Measurements from ENCODE around the gene DGKD. TPM values are rescaled to one million over a fixed set of nuclear protein-coding genes. Genes with fewer than 3 reads are reported as not detected.

The DGKD gene
- total and polyA plus RNA-seq, 4 donors: 26.0 to 75.0 (median 43.8) TPM

DNA sequence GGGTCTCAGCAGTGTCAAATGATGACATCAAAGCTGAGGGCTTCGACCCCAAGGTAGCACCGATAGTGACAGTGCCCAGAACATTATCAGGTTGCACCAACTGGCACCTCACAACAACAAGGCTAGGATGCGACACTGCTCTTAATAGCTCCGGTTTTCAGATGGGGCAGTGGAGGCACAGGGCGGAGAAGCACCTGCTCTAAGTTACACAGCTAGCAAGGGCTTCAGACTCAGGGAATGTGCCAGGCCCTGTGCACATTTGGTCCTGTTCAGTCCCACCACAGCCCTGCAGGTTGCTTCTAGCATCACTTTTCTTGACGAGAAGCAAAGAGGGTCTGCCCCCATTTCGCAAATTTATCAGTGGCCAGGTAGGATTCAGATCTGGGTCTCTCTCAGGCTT, 74.1 kb downstream of the DGKD start:
- Histone ChIP-seq H3K36me3 (ENCODE audit: control insufficient read depth, insufficient read depth, low read length) (no peaks in the 10 kb centered on the region), H3K27ac (ENCODE audit: low read depth, low read length) (no peak overlapping the region)

DNA sequence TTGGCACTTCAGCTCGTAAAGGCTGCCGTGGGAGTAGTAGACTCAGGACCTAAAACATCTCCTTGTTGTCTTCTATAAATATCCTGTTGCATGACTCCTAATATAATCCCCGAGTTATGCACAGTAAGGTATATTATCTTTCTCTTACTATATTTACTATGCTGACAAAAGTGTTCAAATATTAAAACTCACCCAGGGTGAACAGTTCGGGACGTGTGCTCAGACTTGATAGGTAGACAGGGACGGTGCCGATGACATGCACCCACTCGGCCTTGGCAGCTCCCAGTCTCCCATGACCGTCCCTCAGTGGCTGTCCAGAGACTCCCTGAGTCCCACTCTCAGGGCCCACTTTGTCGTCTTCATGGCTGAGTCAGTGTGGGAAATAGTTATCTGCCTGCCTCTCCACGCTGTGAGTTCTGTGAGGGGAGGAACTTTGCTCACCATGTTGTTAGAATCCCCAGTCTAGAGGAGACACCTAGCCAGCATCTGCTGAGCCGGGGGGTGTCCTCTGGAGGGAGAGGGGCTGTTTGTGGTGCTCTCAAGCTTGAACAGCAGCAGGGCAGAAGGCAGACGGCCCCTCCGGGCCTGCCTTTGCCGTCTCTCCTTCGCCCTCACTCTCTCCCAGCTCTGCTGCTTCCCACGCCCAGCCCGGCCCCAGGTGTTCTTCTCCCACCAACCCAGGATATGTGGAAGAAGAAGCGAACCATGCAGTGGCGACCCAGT, 75.0 kb downstream of the DGKD start:
- Histone ChIP-seq H3K27me3 (ENCODE audit: control insufficient read depth, insufficient read depth, low read length) (no peaks in the 10 kb centered on the region), H3K27ac (ENCODE audit: low read depth, low read length) (no peak overlapping the region), H3K36me3 (ENCODE audit: control insufficient read depth, insufficient read depth, low read length) (no peaks in the 10 kb centered on the region), H3K4me1 (ENCODE audit: control insufficient read depth, insufficient read depth, low read length) (peaks cover 9% of the 10 kb centered on the region), H3K9me3 (ENCODE audit: control insufficient read depth, insufficient read depth, low read length) (no peaks in the 10 kb centered on the region), H3K4me3 (ENCODE audit: low read depth, low read length) (no peak overlapping the region)
- DNase-seq (ENCODE audit: low read depth in 4 of 6, low spot score in 6 of 6): no peak
- 84% methylated on average over 9 of the region's 20 CpGs for whole genome bisulfite sequencing (ENCODE audit: insufficient coverage)

More for the DNA sequence above, 74.1 kb downstream of the DGKD start:
- Histone ChIP-seq H3K9me3 (ENCODE audit: control insufficient read depth, insufficient read depth, low read length) (no peaks in the 10 kb centered on the region), H3K4me3 (ENCODE audit: low read depth, low read length) (no peak overlapping the region), H3K4me1 (ENCODE audit: control insufficient read depth, insufficient read depth, low read length) (peaks cover 9% of the 10 kb centered on the region), H3K27me3 (ENCODE audit: control insufficient read depth, insufficient read depth, low read length) (no peaks in the 10 kb centered on the region)
- WGBS (ENCODE audit: insufficient coverage): 95% methylated on average over 6 of the region's 7 CpGs
- DNase-seq (ENCODE audit: low read depth in 4 of 6, low spot score in 6 of 6): no peak

DNA sequence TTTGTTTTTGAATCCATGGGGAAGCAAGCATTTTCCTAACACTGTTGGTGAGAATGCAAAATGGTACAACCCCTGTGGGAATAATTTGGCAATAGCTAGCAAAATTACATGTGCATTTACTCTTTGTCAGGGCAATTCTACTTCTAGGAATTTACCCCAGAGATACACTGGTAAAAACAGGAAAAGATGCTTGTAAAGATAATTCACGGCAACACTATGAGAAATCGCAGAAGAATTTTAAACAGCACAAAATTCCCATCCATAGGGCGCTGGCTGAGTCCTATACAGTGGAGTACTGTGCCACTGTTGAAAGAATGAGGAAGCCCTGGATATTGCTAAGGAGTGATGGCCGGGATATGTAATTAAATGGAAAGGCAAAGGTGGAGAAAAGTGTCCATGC, 75.8 kb downstream of the DGKD start:
- H3K4me1 ChIP-seq (ENCODE audit: control insufficient read depth, insufficient read depth, low read length): peaks cover 9% of the 10 kb centered on the region
- H3K4me3 ChIP-seq (ENCODE audit: low read depth, low read length): no peak overlapping the region
- DNase-seq (ENCODE audit: low read depth in 4 of 6, low spot score in 6 of 6): peak in 1 of 6 donors; percentile 85
- whole genome bisulfite sequencing (ENCODE audit: insufficient coverage): no CpG with 5 or more reads among the region's 4 CpGs
- peaks cover 6% of the 10 kb centered on the region for H3K36me3 ChIP-seq (ENCODE audit: control insufficient read depth, insufficient read depth, low read length)
- H3K27me3 ChIP-seq (ENCODE audit: control insufficient read depth, insufficient read depth, low read length): no peaks in the 10 kb centered on the region
- no peak overlapping the region for H3K27ac ChIP-seq (ENCODE audit: low read depth, low read length)
- H3K9me3 ChIP-seq (ENCODE audit: control insufficient read depth, insufficient read depth, low read length): no peaks in the 10 kb centered on the region

DNA sequence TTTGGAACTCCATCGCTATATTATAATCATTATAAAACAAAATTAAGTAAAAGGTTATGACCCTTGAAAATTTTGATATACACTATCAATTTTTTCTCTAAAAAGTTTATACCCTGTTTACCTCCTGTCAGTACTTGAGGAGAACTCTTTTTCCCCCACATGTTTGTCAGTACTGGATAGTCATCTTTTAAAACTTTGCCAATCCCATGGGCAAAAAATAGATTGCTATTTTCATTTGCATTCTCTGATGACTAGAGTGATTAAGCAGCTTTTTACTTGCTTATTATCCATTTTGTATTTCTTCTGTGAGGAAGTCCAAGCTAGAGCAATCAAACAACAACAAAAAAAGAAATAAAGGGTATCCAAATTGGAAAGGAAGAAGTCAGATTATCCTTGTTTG, 76.4 kb downstream of the DGKD start:
- H3K4me1 ChIP-seq (ENCODE audit: control insufficient read depth, insufficient read depth, low read length): peaks cover 9% of the 10 kb centered on the region
- peaks cover 9% of the 10 kb centered on the region for H3K36me3 ChIP-seq (ENCODE audit: control insufficient read depth, insufficient read depth, low read length)
- no peak overlapping the region for H3K27ac ChIP-seq (ENCODE audit: low read depth, low read length)
- WGBS (ENCODE audit: insufficient coverage): no CpG with 5 or more reads among the region's 1 CpG
- H3K4me3 ChIP-seq (ENCODE audit: low read depth, low read length): no peak overlapping the region
- no peak for DNase-seq (ENCODE audit: low read depth in 4 of 6, low spot score in 6 of 6)
- no peaks in the 10 kb centered on the region for H3K27me3 ChIP-seq (ENCODE audit: control insufficient read depth, insufficient read depth, low read length)
- no peaks in the 10 kb centered on the region for H3K9me3 ChIP-seq (ENCODE audit: control insufficient read depth, insufficient read depth, low read length)

DNA sequence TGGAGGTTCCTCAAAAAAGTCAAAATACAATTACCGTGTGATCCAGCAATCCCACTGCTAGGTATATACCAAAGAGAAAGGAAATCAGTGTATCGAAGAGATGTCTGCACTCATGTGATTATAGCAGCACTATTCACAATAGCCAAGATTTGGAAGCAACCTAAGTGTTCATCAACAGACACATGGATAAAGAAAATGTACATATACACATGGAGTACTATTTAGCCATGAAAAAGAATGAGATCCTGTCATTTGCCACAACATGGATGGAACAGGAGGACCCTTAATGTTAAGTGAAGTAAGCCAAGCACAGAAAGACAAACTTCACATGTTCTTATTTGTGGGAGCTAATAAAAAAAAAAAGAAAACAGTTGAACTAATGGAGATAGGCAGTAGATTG, 78.7 kb downstream of the DGKD start:
- H3K4me3 ChIP-seq (ENCODE audit: low read depth, low read length): no peak overlapping the region
- no peaks in the 10 kb centered on the region for H3K27me3 ChIP-seq (ENCODE audit: control insufficient read depth, insufficient read depth, low read length)
- no CpG with 5 or more reads among the region's 2 CpGs for WGBS (ENCODE audit: insufficient coverage)
- DNase-seq (ENCODE audit: low read depth in 4 of 6, low spot score in 6 of 6): no peak
- H3K4me1 ChIP-seq (ENCODE audit: control insufficient read depth, insufficient read depth, low read length): peaks cover 9% of the 10 kb centered on the region
- no peak overlapping the region for H3K27ac ChIP-seq (ENCODE audit: low read depth, low read length)
- H3K9me3 ChIP-seq (ENCODE audit: control insufficient read depth, insufficient read depth, low read length): no peaks in the 10 kb centered on the region
- peaks cover 32% of the 10 kb centered on the region for H3K36me3 ChIP-seq (ENCODE audit: control insufficient read depth, insufficient read depth, low read length)

DNA sequence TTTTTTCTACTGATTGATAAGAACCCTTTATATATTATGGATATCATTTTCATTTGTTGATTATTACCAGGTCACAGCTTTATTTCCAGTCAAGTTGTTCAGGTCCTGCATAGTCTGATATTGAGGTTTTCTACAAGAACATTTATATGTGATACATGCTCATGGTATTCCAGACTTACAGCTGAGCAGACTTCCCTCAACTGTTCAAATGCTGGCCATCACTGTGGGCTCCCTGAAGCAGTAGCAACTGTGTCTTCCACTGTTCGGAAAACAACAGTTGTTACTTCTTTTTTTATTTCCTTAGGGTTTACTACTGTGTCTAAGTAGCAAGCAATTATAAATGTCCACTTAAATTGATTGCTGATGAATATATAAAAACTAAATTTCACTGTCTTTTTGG, 79.5 kb downstream of the DGKD start:
- no CpG with 5 or more reads among the region's 1 CpG for WGBS (ENCODE audit: insufficient coverage)
- DNase-seq (ENCODE audit: low read depth in 4 of 6, low spot score in 6 of 6): no peak
- Histone ChIP-seq H3K36me3 (ENCODE audit: control insufficient read depth, insufficient read depth, low read length) (peaks cover 38% of the 10 kb centered on the region), H3K9me3 (ENCODE audit: control insufficient read depth, insufficient read depth, low read length) (no peaks in the 10 kb centered on the region), H3K4me1 (ENCODE audit: control insufficient read depth, insufficient read depth, low read length) (peaks cover 9% of the 10 kb centered on the region), H3K4me3 (ENCODE audit: low read depth, low read length) (no peak overlapping the region), H3K27ac (ENCODE audit: low read depth, low read length) (no peak overlapping the region), H3K27me3 (ENCODE audit: control insufficient read depth, insufficient read depth, low read length) (no peaks in the 10 kb centered on the region)

DNA sequence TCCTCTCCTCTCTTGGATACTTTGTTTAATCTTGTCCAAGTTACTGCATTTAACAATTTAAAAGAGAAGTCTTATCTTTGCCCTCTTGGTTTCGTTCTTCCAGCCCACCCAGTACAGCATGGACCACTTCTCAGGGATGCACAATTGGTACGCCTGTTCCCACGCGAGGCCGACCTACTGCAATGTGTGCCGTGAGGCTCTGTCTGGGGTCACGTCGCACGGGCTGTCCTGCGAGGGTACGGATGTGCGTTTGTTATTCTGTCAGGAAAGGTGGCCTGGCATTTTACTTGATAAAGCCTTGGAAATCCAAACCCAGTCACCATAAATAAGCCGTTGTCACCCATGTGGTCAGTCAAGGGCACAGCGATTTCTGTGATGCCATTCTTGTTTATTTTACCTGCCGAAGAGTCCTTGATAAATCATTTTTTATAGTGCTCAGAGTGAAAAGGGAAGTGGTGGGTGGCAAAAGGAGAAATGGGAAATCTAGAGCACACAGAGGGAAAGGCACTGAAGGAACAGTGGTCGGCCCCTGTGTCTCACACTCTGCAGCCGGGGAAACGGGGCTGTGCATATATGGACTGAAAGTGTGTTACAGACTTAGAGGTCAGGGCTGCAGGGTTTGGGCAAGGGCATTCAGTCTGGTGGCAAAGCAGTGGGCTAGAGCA, 80.5 kb downstream of the DGKD start:
- DNase-seq (ENCODE audit: low read depth in 4 of 6, low spot score in 6 of 6): no peak
- Histone ChIP-seq H3K9me3 (ENCODE audit: control insufficient read depth, insufficient read depth, low read length) (no peaks in the 10 kb centered on the region), H3K36me3 (ENCODE audit: control insufficient read depth, insufficient read depth, low read length) (peaks cover 43% of the 10 kb centered on the region), H3K4me1 (ENCODE audit: control insufficient read depth, insufficient read depth, low read length) (peaks cover 3% of the 10 kb centered on the region), H3K27me3 (ENCODE audit: control insufficient read depth, insufficient read depth, low read length) (no peaks in the 10 kb centered on the region), H3K27ac (ENCODE audit: low read depth, low read length) (no peak overlapping the region), H3K4me3 (ENCODE audit: low read depth, low read length) (no peak overlapping the region)
- 79% methylated on average over 18 of the region's 18 CpGs for WGBS (ENCODE audit: insufficient coverage)

DNA sequence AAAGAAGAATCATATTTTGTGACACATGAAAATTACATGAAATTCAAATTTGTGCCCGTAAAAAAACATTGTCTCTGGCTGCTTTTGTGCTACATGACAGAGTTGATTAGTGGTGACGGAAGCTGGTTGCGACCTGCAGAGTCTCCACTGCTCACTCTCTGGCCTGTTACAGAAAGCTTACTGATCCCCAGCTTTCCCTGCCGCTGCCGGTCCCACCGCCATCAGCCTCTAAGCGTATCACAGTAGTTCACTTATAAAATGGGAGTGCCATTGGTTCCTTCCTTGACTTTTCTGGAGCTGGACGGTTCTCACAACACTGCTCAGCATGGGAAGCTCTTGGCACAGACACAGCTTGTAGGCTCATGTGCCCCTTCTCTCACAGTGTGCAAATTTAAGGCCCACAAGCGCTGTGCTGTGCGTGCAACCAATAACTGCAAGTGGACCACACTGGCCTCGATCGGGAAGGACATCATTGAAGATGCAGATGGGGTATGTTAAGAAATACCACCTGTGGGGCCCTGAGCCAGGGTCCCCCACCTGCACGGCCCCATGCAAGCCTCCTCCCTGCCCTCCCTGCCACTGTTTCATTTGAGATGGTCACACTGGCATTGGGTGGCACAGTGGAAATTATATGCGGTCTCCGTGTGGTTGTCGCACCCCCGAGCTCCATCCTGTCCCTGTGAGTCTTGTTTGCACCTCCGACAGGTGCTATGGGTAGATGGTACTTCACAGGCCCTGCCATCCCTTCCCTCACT, 81.3 kb downstream of the DGKD start:
- Histone ChIP-seq H3K36me3 (ENCODE audit: control insufficient read depth, insufficient read depth, low read length) (peaks cover 49% of the 10 kb centered on the region), H3K4me1 (ENCODE audit: control insufficient read depth, insufficient read depth, low read length) (peaks cover 3% of the 10 kb centered on the region), H3K9me3 (ENCODE audit: control insufficient read depth, insufficient read depth, low read length) (no peaks in the 10 kb centered on the region), H3K27ac (ENCODE audit: low read depth, low read length) (no peak overlapping the region), H3K4me3 (ENCODE audit: low read depth, low read length) (no peak overlapping the region), H3K27me3 (ENCODE audit: control insufficient read depth, insufficient read depth, low read length) (no peaks in the 10 kb centered on the region)
- WGBS (ENCODE audit: insufficient coverage): 93% methylated on average over 10 of the region's 18 CpGs
- no peak for DNase-seq (ENCODE audit: low read depth in 4 of 6, low spot score in 6 of 6)

DNA sequence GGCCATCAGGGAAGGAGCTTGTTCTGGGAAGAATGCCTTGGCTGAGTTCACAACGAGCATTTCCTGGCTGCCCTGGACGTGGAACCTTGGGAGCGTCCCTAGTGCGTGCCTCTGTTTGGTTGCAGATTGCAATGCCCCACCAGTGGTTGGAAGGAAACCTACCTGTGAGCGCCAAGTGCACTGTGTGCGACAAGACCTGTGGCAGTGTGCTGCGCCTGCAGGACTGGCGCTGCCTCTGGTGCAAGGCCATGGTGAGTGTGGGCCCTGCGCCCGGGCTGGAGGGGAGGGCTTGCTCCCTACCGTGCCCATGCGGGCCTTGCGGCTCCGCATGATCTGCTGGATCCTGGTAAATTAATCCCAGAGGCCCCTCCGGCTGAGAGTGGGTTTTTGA, 81.9 kb downstream of the DGKD start:
- DNase-seq (ENCODE audit: low read depth in 4 of 6, low spot score in 6 of 6): no peak
- peaks cover 55% of the 10 kb centered on the region for H3K36me3 ChIP-seq (ENCODE audit: control insufficient read depth, insufficient read depth, low read length)
- no peak overlapping the region for H3K4me3 ChIP-seq (ENCODE audit: low read depth, low read length)
- no peaks in the 10 kb centered on the region for H3K27me3 ChIP-seq (ENCODE audit: control insufficient read depth, insufficient read depth, low read length)
- H3K4me1 ChIP-seq (ENCODE audit: control insufficient read depth, insufficient read depth, low read length): peaks cover 3% of the 10 kb centered on the region
- H3K27ac ChIP-seq (ENCODE audit: low read depth, low read length): no peak overlapping the region
- WGBS (ENCODE audit: insufficient coverage): 96% methylated on average over 14 of the region's 15 CpGs
- no peaks in the 10 kb centered on the region for H3K9me3 ChIP-seq (ENCODE audit: control insufficient read depth, insufficient read depth, low read length)

Data from spinal cord (tissue), 10 donors.